Upper lobe of left lung (tissue), 4 donors: ENCODE results near the gene PIGL.

Source experiments
- EP300 ChIP-seq, 4 donors: sonication (generic); formaldehyde crosslinking; IDR thresholded peaks; one replicate each; pipeline ENCODE4 v1.5.1; 2017; ENCODE audit warnings: antibody characterized with exemption in 4 of 4, control low read depth in 2 of 4
- POLR2A ChIP-seq, 4 donors: fragments of 450-650 bp; IDR thresholded peaks; one replicate each; pipeline ENCODE4 v1.5.1; 2016 to 2017; ENCODE audit warnings: antibody characterized with exemption in 4 of 4, mild to moderate bottlenecking in 2 of 4
- POLR2AphosphoS5 ChIP-seq, 2 donors: sonication (generic); formaldehyde crosslinking; IDR thresholded peaks; one replicate each; pipeline ENCODE4 v1.5.1; 2017; ENCODE audit warnings: antibody characterized with exemption in 2 of 2
- TF ChIP-seq, protein P1 (sequence below), 6 experiments: fragments of 450-650 bp in 4 of 6; fragments of 200-600 bp in 2 of 6; sonication (generic) in 2 of 6; IDR thresholded peaks; one replicate each; pipeline ENCODE4 v1.5.1; 2016 to 2019; ENCODE audit warnings: antibody characterized with exemption in 6 of 6

DNA sequence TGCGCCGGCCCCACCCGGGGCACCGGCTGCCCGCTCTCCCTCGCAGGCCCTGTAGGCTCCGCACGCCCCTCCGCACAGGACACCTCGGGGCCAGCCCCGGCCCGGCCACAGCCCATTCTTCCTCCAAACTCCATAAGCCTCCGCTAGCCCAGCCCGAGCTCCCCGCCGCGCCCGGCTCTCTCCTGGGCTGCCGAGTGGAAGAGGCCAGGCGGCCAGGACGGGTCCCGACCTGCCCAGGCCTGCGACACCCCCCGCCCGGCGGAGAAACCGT is 2.1 kb upstream of the PIGL start:
- TF ChIP-seq, protein P1, sequence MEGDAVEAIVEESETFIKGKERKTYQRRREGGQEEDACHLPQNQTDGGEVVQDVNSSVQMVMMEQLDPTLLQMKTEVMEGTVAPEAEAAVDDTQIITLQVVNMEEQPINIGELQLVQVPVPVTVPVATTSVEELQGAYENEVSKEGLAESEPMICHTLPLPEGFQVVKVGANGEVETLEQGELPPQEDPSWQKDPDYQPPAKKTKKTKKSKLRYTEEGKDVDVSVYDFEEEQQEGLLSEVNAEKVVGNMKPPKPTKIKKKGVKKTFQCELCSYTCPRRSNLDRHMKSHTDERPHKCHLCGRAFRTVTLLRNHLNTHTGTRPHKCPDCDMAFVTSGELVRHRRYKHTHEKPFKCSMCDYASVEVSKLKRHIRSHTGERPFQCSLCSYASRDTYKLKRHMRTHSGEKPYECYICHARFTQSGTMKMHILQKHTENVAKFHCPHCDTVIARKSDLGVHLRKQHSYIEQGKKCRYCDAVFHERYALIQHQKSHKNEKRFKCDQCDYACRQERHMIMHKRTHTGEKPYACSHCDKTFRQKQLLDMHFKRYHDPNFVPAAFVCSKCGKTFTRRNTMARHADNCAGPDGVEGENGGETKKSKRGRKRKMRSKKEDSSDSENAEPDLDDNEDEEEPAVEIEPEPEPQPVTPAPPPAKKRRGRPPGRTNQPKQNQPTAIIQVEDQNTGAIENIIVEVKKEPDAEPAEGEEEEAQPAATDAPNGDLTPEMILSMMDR (IDR thresholded peaks at IDR 0.05): no peak
- TF ChIP-seq POLR2A (IDR thresholded peaks at IDR 0.05) (no peak), POLR2AphosphoS5 (IDR thresholded peaks at IDR 0.05) (no peak), EP300 (IDR thresholded peaks at IDR 0.05) (no peak)
